Measurements from ENCODE around the gene TUBA1C. TPM values are rescaled to one million over a fixed set of nuclear protein-coding genes. Genes with fewer than 3 reads are reported as not detected.
"Not testable (repeated sequence)": the region's sequence is repeated elsewhere in the genome, so short reads cannot be mapped to it uniquely, and the experiment has no call there.

Gene TUBA1C
- total and polyA plus RNA-seq, 2 of the 8 experiments (the other 6 are each of a cell fraction or from before 2014, with no cell fraction given) = 504 to 3,101 TPM

GRCh38 chr12:49264466-49264872, 413 bp upstream of the TUBA1C start (continued):
- TF ChIP-seq POU5F1 (IDR thresholded peaks at IDR 0.05; ENCODE audit: low read depth, low read length) = no peak
- no peak for TF ChIP-seq MAX (IDR thresholded peaks at IDR 0.05)
- TF ChIP-seq KDM5A (IDR thresholded peaks at IDR 0.05; ENCODE audit: low read length) = no peak
- 0 out of 2 replicates have a peak, but pooled peaks have one; percentile 22 for TF ChIP-seq GABPA (IDR thresholded peaks at IDR 0.05; ENCODE audit: borderline replicate concordance, insufficient read depth, low read length)
- no peak for TF ChIP-seq TCF12 (IDR thresholded peaks at IDR 0.05; ENCODE audit: low read depth, low read length)
- 0 out of 2 replicates have a peak, but pooled peaks have one; percentile 4 for TF ChIP-seq CREB1 (IDR thresholded peaks at IDR 0.05)
- peak; percentile 3 for TF ChIP-seq PHF8 (conservative IDR thresholded peaks at IDR 0.05; ENCODE audit: low read depth, low read length)

- H3K9me3 ChIP-seq (ENCODE audit: insufficient read depth in 2 of 2, low read depth in 1 of 2, low read length in 1 of 2); H3K56ac ChIP-seq (replicated peaks; ENCODE audit: insufficient read length, low read depth, low read length); H3K4me3 ChIP-seq (ENCODE audit: extremely low read depth in 1 of 4, insufficient read depth in 2 of 4, low read depth in 3 of 4, low read length in 4 of 4); FAIRE-seq; H2BK12ac ChIP-seq (ENCODE audit: low read depth, low read length); DNase-seq (ENCODE audit: low read depth in 1 of 2, low spot score in 2 of 2); H3K14ac ChIP-seq (ENCODE audit: insufficient read length); H2BK15ac ChIP-seq (ENCODE audit: low read length); H2AK5ac ChIP-seq (ENCODE audit: low read depth, low read length); H3K79me1 ChIP-seq (ENCODE audit: low read depth, low read length); H2BK5ac ChIP-seq (ENCODE audit: low read depth, low read length); H2BK20ac ChIP-seq (ENCODE audit: low read length); H3K27me3 ChIP-seq (replicated peaks in 1 of 4; ENCODE audit: control insufficient read depth in 3 of 4, extremely low read depth in 1 of 4, insufficient read depth in 3 of 4, low read length in 3 of 4); H3K4me1 ChIP-seq (replicated peaks in 1 of 4; ENCODE audit: control insufficient read depth in 3 of 4, insufficient read depth in 4 of 4, low read length in 3 of 4); H3K18ac ChIP-seq (ENCODE audit: extremely low read depth, low read length); H3K9ac ChIP-seq (replicated peaks in 1 of 4; ENCODE audit: extremely low read depth in 1 of 4, low read depth in 3 of 4, low read length in 3 of 4); H3K23me2 ChIP-seq (ENCODE audit: low read depth, low read length); H3K27ac ChIP-seq (ENCODE audit: low read depth, low read length); H4K8ac ChIP-seq (ENCODE audit: extremely low read depth, insufficient read depth, low read length); H3K23ac ChIP-seq (ENCODE audit: insufficient read length); H4K5ac ChIP-seq (ENCODE audit: insufficient read length, low read depth, low read length); H3K4ac ChIP-seq (replicated peaks; ENCODE audit: insufficient read length, low read depth, low read length); H3K4me2 ChIP-seq (ENCODE audit: insufficient read depth in 1 of 2, low read depth in 2 of 2, low read length in 2 of 2); H2AFZ ChIP-seq (ENCODE audit: low read length); H4K91ac ChIP-seq (replicated peaks; ENCODE audit: insufficient read length, low read length); H2BK120ac ChIP-seq (replicated peaks; ENCODE audit: low read depth, low read length): not testable (repeated sequence)
- WGBS, 2 experiments (ENCODE audit: extremely low coverage in 1 of 2, insufficient coverage in 1 of 2, insufficient read length in 1 of 2, insufficient replicate concordance in 2 of 2, low coverage in 1 of 2, low lambda C conversion rate in 2 of 2, missing lambda C conversion rate in 1 of 2) = 94% methylated on average over 6 of the region's 6 CpGs; no CpG with 5 or more reads in 1 of the 2 experiments
- CTCF ChIA-PET (ENCODE audit: partially characterized antibody) = interaction anchor here (0.8 to 1.0 kb wide), 2 partner anchors 8 to 26 kb away, joined by 3 to 4 read pairs; partner anchors contain the start of gene PRPH
- peaks cover 4 to 11% of the 10 kb centered on the region in 2 experiments for H4K20me1 ChIP-seq (replicated peaks in 1 of 2; ENCODE audit: control insufficient read depth in 1 of 2, insufficient read depth in 2 of 2, low read length in 2 of 2)
- POLR2A ChIA-PET (ENCODE audit: partially characterized antibody) = interaction anchor here (1.2 to 4.3 kb wide), 4 partner anchors 11 to 36 kb away, joined by 3 to 23 read pairs (median 4); no protein-coding TSS in a partner anchor
- H3K36me3 ChIP-seq (ENCODE audit: control insufficient read depth in 2 of 4, insufficient read depth in 4 of 4, low read length in 3 of 4) = peaks cover 18 to 66% (median 41%) of the 10 kb centered on the region in 4 experiments
- peaks cover 8 to 37% of the 10 kb centered on the region in 2 experiments for H3K79me2 ChIP-seq (ENCODE audit: control insufficient read depth in 1 of 2, insufficient read depth in 2 of 2, low read length in 2 of 2)
Observed at GRCh38 chr12:49269191-49269590, 4.3 kb downstream of the TUBA1C start.

Data from H1 (cell line).